ENCODE results near the gene EDDM13.
A peak's percentile ranks its signal among the peaks of the same experiment; 100 is the strongest.

Gene EDDM13

DNA sequence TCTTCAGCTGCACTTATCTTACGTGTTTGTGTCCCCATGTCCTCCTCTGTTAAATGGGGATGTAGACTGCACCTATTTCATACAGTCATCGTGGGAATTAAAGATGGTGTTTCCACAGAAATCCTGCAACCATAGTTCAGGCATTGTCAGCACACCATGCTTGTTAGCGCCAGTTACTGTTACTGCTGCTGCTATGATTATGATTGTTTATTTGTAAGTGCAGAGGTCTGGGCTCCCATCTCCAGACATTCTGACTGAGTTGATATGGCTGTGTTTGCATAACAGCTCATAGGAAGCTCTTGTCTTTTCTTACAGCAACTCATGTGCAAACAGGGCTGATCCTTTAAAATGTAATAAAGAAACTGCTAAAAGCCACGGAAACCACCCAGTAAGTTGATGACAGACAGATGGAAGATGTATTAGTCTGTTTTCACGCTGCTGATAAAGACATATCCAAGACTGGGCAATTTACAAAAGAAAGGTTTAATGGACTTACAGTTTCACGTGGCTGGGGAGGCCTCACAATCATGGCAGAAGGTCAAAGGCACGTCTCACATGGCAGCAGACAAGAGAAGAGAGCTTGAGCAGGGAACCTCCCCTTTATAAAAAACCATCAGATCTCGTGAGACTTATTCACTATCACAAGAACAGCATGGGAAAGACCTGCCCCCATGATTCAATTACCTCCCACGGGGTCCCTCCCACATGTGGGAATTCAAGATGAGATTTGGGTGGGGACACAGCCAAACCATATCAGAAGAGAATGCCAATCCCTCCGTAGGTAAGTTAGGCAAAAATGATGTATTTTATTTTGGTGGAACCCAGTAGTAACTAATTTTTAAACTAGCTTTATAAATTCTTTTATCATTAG is 40.5 kb downstream of the EDDM13 start:
- H3K27ac ChIP-seq: peak overlapping the region in 1 of 2 donors; percentile 87
- peaks cover 0 to 14% (median 7%) of the 10 kb centered on the region in 3 donors for H3K36me3 ChIP-seq
- H3K4me1 ChIP-seq: peaks cover 0 to 15% (median 10%) of the 10 kb centered on the region in 4 donors
- intact Hi-C loops (cut with DNase I; ENCODE audit: low total_unique reads): loop anchor here (10.0 kb wide), 1 partner anchor 208 kb away; no protein-coding TSS in a partner anchor
- DNase-seq: no peak
- no peaks in the 10 kb centered on the region for H3K27me3 ChIP-seq
- no peak overlapping the region for H3K4me3 ChIP-seq
- TF ChIP-seq, protein P1, sequence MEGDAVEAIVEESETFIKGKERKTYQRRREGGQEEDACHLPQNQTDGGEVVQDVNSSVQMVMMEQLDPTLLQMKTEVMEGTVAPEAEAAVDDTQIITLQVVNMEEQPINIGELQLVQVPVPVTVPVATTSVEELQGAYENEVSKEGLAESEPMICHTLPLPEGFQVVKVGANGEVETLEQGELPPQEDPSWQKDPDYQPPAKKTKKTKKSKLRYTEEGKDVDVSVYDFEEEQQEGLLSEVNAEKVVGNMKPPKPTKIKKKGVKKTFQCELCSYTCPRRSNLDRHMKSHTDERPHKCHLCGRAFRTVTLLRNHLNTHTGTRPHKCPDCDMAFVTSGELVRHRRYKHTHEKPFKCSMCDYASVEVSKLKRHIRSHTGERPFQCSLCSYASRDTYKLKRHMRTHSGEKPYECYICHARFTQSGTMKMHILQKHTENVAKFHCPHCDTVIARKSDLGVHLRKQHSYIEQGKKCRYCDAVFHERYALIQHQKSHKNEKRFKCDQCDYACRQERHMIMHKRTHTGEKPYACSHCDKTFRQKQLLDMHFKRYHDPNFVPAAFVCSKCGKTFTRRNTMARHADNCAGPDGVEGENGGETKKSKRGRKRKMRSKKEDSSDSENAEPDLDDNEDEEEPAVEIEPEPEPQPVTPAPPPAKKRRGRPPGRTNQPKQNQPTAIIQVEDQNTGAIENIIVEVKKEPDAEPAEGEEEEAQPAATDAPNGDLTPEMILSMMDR (IDR thresholded peaks at IDR 0.05): no peak
- H3K9me3 ChIP-seq: no peaks in the 10 kb centered on the region

DNA sequence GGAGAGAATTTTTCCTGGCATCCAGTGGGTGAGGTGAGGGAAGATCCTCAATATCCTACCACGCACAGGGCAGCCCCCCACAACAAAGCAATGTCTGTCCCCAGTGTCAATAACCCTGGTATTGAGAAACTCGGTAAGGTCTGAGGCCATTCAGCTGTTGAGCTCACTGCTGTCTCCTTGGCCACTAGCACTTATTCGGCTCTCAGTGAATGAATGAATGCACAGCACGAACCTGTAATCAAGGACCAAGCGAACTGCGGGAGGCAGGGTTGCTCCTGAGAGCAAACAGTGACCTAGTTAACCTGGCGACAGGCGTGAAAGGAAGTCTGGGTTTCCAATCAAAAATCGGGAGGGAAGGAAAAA is 41.5 kb downstream of the EDDM13 start:
- peaks cover 0 to 7% (median 7%) of the 10 kb centered on the region in 3 donors for H3K36me3 ChIP-seq
- peaks cover 0 to 15% (median 10%) of the 10 kb centered on the region in 4 donors for H3K4me1 ChIP-seq
- intact Hi-C loops (cut with DNase I; ENCODE audit: low total_unique reads): loop anchor here (10.0 kb wide), 1 partner anchor 209 kb away; no protein-coding TSS in a partner anchor
- H3K27me3 ChIP-seq: no peaks in the 10 kb centered on the region
- no peak for DNase-seq
- peak overlapping the region; percentile 87 to 91 for H3K27ac ChIP-seq
- no peaks in the 10 kb centered on the region for H3K9me3 ChIP-seq
- peak overlapping the region; percentile 58 to 63 for H3K4me3 ChIP-seq
- TF ChIP-seq, protein P1 (IDR thresholded peaks at IDR 0.05): no peak

DNA sequence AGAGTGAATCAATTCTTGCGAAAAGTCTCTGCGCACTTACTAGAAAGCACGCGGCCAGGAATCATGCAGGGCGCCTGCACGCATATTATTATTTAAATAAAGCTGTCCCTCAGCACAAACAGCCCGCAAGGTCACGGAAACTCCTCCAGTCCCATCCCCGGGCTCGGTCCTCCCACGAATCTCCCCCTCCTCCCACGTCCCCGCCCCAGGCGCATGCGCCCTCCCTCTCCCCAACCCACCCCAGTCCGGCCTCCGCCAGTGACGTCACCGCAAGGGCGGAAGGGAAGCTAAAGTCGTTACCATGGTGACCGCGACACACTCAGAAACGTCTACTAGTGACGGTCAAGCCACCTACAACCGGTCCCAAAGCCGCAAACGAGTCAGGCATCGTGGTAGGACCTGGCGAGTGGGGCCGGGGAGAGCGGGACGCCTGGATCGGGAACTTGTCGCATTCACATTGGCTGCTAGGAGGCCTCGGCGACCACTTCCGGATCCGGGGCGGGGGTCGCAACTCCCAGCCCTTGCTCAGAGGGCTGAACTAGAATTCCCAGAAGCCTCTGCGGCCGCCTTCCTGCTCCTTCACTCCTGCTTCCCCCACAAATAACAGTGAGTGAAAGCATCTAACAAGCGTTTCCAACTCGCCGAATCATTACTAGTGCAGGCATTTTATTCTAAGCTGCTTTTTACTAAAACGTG is 42.0 kb downstream of the EDDM13 start, which contains the start of gene ZSCAN5A:
TSS of gene ZSCAN5A (minus strand) at position 459 of the 696 bp plus-strand sequence. CDS start 89,793 bp downstream, outside the sequence.
- peak within 1 kb of the TSS; percentile 58 to 63 for H3K4me3 ChIP-seq
- no peaks in the 10 kb centered on the region for H3K27me3 ChIP-seq
- peaks cover 0 to 15% (median 10%) of the 10 kb centered on the region in 4 donors for H3K4me1 ChIP-seq
- peak; percentile 96 to 98 for DNase-seq
- intact Hi-C loops (cut with DNase I; ENCODE audit: low total_unique reads): loop anchor here (5.0 to 10.0 kb wide), 2 partner anchors 210 to 1123 kb away; partner anchors contain the start of gene ZNF749
- peak within 1 kb of the TSS; percentile 87 to 91 for H3K27ac ChIP-seq
- TF ChIP-seq, protein P1 (IDR thresholded peaks at IDR 0.05): no peak
- no peaks in the 10 kb centered on the region for H3K9me3 ChIP-seq
- H3K36me3 ChIP-seq: peaks cover 0 to 7% (median 6%) of the 10 kb centered on the region in 3 donors

DNA sequence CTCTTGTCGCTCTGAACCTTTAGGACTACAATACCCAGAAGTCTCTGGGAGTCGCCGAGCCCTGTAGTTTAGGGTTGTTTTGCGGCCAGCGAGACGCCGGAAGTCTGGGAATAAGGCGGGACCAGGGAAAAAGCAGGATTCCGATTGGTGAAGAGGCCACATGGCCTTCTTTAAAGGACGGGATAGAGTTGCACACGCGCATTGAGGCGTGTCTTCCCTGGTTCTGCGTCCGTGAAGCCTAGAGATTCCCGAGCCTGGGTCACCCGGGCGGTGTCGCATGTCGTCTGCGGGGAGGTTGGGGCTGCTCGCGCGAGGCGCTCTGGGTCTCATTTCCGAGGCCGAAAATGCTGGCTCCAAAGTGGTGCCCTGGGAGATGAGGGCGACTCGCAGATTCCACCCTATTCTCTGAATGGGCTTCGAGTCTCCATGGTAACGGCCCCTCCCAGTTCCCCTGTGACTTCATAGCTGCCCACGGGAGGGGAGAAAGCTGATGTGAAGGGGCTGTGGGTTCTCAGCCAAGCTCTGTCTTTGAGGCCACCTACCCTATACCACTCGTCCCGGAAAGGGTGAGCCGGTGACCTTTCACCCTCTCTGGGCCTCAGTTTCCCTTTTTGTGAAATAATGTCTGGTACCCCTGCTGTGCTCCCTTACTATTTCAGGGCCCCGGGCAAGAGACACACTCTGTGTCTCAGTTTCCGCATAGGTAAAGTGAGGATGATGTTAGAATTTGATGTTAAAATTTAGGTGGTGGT is 42.7 kb downstream of the EDDM13 start:
- H3K27me3 ChIP-seq: no peaks in the 10 kb centered on the region
- H3K4me3 ChIP-seq: peak overlapping the region; percentile 58 to 63
- peak; percentile 95 to 98 for DNase-seq
- H3K36me3 ChIP-seq: peaks cover 0 to 7% (median 4%) of the 10 kb centered on the region in 3 donors
- H3K9me3 ChIP-seq: no peaks in the 10 kb centered on the region
- intact Hi-C loops (cut with DNase I; ENCODE audit: low total_unique reads): loop anchor here (5.0 to 10.0 kb wide), 2 partner anchors 210 to 1122 kb away; partner anchors contain the start of gene ZNF749
- H3K27ac ChIP-seq: peak overlapping the region; percentile 87 to 91
- TF ChIP-seq, protein P1 (IDR thresholded peaks at IDR 0.05): no peak
- peaks cover 0 to 15% (median 10%) of the 10 kb centered on the region in 4 donors for H3K4me1 ChIP-seq

DNA sequence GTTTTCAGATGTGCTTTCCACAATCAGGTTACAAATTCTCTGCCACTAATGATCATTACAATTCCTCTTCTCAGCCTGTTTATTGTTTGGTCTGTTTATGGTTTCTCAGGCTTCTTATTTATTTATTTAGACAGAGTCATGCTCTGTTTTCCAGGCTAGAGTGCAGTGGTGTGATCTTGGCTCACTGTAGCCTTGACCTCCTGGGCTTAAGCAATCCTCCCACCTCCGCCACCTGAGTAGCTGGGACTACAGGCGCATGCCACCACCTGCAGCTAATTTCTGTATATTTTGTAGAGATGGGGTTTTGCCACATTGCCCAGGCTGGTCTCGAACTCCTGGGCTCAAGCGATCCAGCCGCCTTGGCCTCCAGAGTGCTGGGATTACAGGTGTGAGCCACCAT is 44.2 kb downstream of the EDDM13 start:
- Histone ChIP-seq H3K4me1 (peaks cover 0 to 15% (median 10%) of the 10 kb centered on the region in 4 donors), H3K27me3 (no peaks in the 10 kb centered on the region), H3K4me3 (no peak overlapping the region), H3K36me3 (peaks cover 0 to 7% (median 0%) of the 10 kb centered on the region in 3 donors), H3K9me3 (peaks cover 0 to 3% (median 0%) of the 10 kb centered on the region in 3 donors), H3K27ac (no peak overlapping the region)
- intact Hi-C loops (cut with DNase I; ENCODE audit: low total_unique reads): loop anchor here (5.0 to 10.0 kb wide), 2 partner anchors 212 to 1121 kb away; partner anchors contain the start of gene ZNF749
- TF ChIP-seq, protein P1 (IDR thresholded peaks at IDR 0.05): no peak
- DNase-seq: no peak
